ENCODE data around the gene MSMB.
"Not testable (repeated sequence)": the region's sequence is repeated elsewhere in the genome, so short reads cannot be mapped to it uniquely, and the experiment has no call there.

The MSMB gene

GRCh38 chr10:46069771-46070463 lies 23.8 kb upstream of the MSMB start:
- no peak for DNase-seq

DNA sequence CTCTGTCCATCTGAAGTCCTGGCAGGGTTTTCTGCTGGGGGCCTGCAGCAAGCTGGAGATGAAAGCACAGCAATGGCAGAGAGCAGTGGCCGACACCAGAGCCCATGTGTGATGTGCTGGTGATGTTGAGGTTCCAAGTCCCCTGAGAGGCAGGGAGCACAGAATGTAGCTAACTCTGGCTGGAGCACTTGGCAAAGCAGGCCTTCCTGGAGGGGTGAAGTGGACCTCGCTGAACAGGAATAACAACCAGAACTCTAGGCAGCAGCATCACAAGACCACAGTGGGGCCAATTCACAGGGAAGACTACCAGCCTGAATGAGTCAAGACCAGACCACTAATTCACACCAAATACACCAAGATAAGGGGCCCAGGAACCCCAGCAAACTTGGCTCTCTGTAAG lies 22.8 kb upstream of the MSMB start:
- no peak for DNase-seq

- DNase-seq: no peak
These were observed 22.0 kb upstream of the MSMB start for GRCh38 chr10:46068117-46068516.

DNA sequence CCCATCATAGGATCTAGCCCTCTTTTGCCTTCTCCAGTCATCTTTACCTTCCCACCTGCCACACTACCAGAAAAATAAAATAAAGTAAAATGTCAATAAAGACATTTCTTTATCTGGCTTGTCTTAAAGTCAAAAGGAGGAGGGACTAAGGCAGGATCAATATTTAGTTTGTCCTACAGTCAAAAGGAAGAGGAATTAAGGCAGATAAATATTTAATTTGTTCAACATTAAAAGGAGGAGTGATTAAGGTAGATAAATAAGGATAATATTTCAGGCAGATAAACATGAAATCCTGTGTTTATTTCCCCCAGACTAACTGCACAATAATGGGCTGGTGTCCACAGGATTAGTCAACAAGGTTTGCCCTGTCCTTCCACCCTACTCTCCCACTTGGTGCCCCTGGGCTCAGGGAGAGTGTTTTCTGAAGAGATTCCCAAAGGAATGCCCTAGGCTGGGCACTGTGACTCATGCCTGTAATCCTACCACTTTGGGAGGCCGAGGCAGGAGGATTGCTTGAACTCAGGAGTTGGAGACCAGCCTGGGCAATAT lies 18.3 kb upstream of the MSMB start:
- DNase-seq: no peak

DNA sequence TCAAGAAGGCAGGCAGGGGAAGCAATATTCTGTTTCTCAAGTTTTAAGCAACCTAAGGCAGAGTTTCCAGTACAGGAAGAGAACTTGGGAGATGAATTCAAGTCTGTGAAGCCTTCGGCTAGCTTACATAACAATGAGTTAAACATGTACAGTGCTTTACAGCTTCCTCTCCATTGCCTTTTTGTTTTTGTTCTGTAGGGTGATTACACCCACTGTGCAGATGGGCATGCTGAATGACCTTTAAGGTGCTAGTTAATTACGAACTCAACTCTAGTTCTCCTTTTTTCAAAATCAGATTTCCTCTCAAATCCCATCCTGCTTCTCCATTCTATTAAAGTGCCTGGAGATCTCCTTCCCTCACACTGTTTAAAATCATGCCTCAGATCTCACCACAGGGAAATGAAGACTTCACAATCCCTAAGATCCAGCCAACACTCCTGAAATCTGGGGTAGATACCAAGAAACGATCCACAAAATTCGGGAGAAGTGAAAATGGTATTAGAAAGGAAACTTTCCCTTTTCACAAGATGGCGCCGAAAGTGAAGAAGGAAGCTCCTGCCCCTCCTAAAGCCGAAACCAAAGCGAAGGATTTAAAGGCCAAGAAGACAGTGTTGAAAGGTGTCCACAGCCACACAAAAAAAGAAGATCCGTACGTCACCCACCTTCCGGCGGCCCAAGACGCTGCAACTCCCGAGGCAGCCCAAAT lies 16.8 kb upstream of the MSMB start:
- no peak for DNase-seq

DNA sequence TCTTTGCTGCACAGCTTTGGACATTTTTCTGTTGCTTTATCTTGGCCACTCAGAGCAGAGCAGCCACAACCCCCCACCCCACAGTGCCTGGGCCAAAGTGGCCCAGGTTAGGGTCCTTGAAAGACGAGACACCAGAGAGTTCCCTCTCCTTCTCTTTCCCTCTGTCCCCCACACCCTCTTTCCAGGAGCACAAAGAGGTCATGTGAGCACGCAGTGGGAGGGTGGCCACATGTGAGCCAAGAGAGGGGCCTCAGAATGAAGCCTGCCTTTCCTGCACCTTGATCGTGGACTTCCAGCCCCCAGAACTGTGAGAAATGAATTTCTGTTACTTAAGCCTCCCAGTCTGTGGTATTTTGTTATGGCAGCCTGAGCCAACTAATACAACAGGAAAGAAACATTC lies 14.6 kb upstream of the MSMB start:
- DNase-seq: no peak

- DNase-seq: not testable (repeated sequence)
These were observed 11.9 kb upstream of the MSMB start for GRCh38 chr10:46057927-46058326.

GRCh38 chr10:46057038-46057437 lies 11.0 kb upstream of the MSMB start:
- no peak for DNase-seq

DNA sequence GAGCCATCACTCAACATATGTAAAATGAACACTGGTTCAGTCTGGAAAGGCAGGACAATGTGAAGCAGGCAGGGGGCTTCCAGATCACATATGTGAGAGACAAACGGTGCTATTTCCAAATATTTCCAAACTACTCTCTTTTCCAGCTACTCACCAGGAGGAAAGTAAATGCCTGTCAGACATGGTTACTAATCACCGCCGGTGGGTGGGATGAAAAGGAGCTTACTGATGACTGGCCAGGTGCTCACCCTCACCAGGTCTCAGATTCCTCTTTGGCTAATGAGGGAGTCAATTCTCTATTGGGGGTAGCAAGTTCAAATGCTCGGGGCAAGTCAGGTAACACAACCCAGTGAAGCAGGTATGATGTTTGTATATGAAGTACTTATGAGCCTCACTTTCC lies 9.7 kb upstream of the MSMB start:
- DNase-seq: no peak

DNA sequence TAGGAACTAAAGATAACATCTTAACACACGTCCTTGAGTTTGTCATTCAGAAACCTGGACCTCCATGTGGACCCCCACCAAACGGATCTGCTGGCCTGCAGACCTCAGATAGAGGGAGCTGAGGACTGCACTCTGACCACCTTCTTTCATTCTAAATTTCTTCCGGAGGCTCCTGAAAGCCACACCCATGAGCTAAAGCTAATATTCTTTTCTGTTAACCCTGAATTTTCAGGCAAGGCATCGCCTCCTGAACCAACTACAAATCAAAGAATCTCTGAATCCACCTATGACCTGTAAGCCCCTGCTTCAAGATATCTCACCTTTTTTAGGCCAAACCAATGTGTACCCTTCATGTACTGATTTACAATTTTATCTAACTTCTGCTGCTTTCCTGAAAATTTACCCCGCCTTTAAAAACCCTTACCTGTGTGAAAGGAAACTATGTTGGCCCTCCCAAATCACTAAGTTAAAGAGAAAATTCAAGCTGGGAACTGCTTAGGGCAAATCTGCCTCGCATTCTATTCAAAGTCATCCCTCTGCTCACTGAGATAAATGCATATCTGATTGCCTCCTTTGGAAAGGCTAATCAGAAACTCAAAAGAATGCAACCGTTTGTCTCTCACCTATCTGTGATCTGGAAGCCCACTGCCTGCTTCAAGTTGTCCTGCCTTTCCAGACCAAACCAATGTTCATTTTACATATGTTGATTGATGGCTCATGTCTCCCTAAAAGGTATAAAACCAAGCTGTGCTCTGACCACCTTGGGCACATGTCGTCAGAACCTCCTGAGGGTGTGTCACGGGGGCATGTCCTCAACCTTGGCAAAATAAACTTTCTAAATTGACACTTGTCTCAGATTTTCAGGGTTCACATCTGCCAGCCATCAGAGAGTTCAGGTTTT lies 7.7 kb upstream of the MSMB start:
- no peak for DNase-seq

GRCh38 chr10:46052791-46053375 lies 6.8 kb upstream of the MSMB start:
- no peak for DNase-seq

GRCh38 chr10:46052057-46052790 lies 6.2 kb upstream of the MSMB start:
- no peak for DNase-seq

- no peak for DNase-seq
These were observed 5.0 kb upstream of the MSMB start for GRCh38 chr10:46050941-46051623.

GRCh38 chr10:46049497-46049831 lies 3.4 kb upstream of the MSMB start:
- DNase-seq: not testable (repeated sequence)

- DNase-seq: no peak
These were observed 2.1 kb upstream of the MSMB start for GRCh38 chr10:46048152-46048551.

DNA sequence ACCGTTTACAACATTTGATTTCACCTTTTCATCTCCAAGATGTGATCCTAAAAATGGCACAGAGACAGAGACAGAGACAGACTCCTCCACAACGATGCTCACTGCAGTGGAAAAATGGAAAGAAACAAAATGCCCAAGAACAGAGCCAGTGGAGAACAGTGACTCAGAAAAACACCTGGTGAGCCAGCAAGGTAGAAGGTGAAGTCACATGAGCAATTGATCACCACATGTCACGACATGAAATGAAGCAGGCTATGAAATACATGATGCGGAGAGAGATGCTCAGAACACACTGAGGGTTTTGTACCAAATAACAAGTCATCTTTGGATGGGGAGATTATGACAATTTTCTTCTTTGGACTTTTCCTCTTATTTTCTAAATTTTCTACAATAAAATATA lies 3.5 kb downstream of the MSMB start:
- DNase-seq: no peak

- DNase-seq: no peak
These were observed 6.1 kb downstream of the MSMB start for GRCh38 chr10:46040004-46040403.

DNA sequence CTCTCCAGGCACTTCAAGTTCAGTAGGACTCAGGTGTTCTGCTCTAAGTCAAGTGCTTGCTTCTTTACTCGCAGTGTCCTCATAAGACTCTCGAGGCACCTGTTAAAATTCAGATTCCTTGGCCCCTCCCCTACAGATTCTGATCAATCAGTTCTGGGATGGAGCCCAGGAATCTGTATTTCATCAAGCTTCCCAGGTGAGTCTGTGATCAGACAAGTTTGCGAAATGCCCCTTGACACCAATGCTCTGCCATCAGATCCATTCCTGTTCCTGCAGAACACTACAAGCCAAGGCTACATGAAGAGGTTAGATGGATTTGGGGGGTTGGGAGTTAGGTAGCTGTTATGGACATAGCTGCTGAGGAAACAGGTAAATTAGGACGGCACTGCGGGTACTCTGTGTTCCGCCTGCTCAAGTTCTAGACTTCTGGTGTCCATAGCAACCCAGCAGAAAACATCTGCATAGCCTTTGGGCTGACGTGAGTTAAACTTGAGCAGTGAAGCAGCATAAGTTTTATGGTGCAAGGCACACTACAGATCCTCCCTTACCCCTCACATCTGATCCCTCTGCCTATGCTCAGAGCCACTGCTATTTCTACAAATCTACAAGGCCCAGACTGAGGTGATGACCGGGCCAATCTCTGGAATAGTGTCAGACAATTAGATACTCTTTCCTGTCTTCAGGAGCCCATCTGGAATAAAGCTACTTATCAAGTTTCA lies 8.8 kb downstream of the MSMB start:
- DNase-seq: no peak

DNA sequence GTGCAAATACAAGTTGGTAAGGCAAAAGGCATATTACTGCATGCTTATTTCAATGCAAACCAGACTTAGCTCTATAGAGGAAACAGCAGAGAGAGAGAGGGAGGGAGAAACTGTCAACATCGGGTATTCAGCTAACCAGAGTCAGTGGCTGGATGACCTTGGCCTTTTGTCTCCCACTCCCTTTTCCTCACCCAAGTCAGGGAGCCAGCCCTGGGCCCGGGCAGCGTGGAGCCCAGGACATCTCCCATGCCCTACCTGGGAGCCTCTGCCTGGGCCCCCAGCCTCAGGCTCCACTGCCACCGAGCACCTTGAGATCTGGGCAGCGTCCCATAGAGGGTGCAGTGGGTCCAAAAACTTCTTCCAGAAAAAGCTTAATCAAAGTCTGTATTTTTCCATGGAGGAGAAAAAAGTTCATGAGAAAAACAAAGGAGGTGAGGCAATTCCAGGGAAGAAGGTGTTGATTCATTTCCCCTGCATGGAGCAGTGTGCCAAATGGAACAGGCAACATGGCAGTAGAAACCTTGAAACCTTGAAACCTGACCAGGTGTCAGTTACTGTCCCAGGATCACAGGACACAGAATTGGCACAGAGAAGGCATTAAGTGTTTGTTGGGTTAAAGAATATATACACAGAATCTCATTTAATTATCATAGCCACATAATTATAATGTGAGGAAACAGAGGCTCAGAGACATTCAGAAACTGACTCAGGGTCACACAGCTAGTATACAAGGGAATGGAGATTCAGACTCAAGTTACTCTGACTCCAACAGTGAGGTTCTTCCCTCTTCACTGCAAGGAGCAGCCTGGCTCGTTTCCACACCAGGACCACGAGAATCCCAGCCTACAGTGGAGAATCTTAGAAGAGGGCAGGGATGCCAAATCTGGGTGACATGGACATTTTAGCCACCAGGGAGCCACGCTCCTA lies 9.9 kb downstream of the MSMB start:
- no peak for DNase-seq

- no peak for DNase-seq
These were observed 12.5 kb downstream of the MSMB start for GRCh38 chr10:46033602-46034011.
